HG03159 (cell line): ENCODE measurements around the gene WASL.

ENCODE experiments used
- ATAC-seq: cut with Tn5 transposase; IDR thresholded peaks from one replicate; pipeline ENCODE4 v1.9.1; 2021; ENCODE audit warnings: mild to moderate bottlenecking, moderate library complexity; ENCODE audit not compliant: unreplicated experiment

Gene WASL

GRCh38 chr7:123705211-123705901 lies 43.4 kb downstream of the WASL start:
- no peak for ATAC-seq

DNA sequence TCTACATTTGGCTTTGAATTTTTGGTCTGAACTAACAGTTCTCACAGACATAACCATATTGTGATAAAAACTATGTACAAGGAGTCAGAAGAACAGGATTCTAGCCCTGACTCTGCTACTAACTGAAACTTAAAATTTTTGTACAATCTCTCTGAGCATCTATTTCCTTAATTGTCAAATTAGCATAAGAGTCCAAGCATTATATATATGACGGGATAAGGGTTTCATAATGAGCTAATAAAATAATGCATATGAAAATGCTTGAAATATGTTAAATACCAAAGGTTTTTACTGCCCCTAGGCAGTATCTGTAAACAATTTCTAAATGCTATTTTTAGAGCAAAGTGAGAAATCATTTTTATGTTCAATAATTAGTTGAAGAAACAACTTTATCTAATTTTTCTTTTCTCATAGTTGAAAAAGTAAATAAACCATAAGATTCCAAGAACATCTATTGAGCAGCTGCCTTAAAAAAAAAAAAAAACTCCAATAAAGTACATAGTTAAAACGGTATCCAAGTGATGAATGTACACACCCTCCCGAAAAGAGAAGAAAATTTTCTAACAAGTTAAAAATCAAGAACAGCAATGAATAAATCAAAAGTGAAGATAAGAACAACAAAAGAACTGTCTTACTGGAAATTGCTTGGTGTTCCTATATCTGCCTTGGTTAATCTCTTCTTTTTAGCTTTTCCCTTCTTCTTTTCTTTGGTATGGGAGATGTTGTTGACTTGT lies 52.7 kb downstream of the WASL start:
- no peak for ATAC-seq

- ATAC-seq, result no peak
Measured at GRCh38 chr7:123692471-123692877, 56.3 kb downstream of the WASL start.

DNA sequence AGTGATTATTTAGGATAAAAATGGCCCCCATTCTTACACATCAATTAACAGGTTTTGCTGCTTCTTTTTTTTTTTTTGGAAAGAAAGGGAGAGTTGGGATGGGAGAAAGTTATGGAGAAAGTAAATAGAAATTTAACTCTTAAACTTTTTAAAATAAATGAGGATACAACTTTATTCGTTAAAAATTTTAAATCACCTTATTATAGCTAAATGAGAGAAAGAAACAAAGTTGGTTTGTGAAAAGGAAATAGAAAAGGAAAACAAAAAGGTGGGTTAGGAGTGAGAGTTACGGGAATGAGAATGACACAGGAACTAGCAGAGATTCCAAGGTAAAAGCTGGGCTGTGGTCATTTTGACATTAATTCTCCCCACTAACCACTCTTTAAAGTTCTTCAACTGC lies 58.3 kb downstream of the WASL start:
- no peak for ATAC-seq

DNA sequence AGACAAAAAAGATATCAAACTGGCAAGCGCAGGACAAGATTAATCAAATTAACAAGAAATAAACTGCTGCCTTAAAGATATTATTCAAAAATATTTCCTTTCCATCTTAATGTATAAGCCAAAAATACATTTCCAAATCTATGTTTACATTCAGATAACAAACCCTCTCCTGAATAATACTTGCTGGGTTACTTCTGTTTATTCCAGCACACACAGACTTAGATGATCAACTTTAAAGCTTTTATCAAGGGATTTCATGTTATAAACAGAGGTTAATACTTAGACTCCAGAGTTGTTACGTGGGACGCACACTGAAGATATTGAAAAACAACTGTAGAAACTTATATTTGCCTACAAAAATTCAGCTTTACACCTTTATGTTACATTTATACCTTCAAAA lies 59.6 kb downstream of the WASL start:
- ATAC-seq, result no peak

GRCh38 chr7:123687727-123688126 lies 61.1 kb downstream of the WASL start:
- ATAC-seq, result no peak

DNA sequence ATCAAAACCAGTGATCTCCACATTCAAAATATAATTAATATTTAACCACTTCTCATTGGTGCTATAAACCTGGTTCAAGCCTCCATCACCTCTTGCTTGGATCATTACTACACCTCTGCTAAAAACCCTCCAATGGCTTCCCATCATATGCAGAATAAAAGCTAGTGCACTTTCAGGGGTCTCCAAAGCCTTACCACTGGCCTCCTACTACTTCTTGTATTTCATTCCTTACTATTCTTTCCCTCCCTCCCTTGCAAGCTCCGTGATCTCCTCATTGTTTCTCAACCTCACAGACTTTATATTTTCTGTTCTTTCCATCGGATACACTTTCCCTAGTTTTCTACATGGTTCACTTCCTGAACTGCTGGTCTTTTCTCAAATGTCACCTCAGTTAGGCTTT lies 61.6 kb downstream of the WASL start:
- ATAC-seq, result no peak

DNA sequence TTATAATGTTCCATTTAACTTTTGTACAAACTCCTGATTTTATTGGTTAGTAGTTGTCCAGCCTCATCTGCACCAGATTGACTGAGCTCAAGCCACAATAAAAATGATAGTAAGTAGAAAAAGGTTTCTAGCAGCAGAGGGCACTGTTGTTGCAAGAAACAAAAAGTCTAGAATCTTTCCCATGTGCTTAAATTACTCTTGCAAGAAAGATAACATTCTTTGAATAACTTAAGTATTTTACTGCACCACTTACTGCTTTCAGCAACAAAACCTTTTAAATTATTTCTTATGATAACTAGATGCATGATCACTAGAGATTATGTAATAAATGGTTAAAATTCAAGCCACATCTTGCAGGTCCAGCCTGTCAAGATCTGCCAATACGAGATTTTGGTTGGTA lies 66.1 kb downstream of the WASL start:
- peak; percentile 73 for ATAC-seq

- ATAC-seq, result no peak
Measured at GRCh38 chr7:123681561-123681960, 67.2 kb downstream of the WASL start.

GRCh38 chr7:123680580-123680979 lies 68.2 kb downstream of the WASL start:
- ATAC-seq, result no peak

DNA sequence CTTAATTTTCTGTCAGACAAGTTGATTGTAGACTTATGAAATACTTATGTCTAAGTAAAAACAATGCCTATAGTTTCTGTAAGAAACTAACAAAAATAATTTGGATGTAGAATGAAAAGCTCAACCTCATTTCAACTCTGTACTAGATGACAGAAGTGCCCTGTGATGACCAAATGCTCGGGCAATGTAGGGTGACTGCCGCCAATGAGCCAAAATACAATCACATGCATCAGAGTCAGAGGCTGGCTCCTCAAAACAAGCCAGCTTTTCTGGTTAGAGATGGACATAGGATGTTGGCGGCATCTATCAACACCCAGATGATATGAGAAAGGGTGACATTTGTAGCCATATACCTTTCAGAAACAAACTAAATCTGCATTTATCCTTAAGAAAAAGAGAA lies 69.2 kb downstream of the WASL start:
- no peak for ATAC-seq

- no peak for ATAC-seq
Measured at GRCh38 chr7:123677061-123677715, 71.6 kb downstream of the WASL start.

DNA sequence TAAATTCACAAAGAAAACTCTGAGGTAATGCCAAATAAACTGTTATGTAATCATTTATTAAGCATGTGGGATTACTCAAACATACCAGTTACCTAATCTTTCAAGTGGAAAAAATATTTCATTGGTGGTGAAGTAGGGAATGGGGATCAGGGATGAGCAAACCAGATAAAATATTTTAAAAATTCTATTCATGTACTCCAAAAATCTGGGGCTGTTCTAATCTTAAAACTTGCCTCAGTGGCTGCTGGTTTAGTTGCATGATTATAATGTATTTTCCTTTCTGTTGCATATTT lies 73.7 kb downstream of the WASL start:
- no peak for ATAC-seq

GRCh38 chr7:123674399-123675180 lies 74.2 kb downstream of the WASL start:
- no peak for ATAC-seq

DNA sequence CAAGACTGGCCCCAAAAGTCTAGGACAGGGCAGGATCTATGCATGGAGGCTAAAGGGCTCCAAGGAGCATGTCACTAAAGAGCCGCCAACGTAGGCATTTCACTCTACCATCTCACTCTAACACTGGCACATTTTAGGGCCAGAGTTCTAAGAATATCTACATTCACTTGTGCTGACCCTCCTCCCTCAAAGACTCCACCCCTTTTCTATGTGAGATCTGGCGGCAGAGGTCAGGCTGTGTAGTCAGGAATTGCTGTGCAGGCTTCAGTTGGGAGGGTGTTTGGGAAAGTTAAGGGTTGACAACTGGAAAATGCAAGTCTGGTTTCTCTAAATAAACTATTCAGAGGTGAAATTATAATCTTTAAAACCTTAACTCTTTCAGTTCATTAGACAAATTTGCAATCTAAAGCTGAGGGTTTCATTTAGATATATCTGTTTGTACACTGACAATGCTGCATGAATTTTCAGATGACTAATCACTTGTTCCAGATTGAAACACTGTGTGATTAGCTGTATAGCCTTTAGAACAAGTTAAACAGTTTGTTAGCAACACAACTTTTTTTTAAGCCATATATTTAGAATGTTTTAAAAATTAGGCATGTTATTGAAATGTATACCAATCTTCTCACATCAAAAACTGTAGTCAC lies 74.9 kb downstream of the WASL start:
- no peak for ATAC-seq

- ATAC-seq, result no peak
Measured at GRCh38 chr7:123673137-123673732, 75.6 kb downstream of the WASL start.

- no peak for ATAC-seq
Measured at GRCh38 chr7:123669485-123669884, 79.3 kb downstream of the WASL start.

DNA sequence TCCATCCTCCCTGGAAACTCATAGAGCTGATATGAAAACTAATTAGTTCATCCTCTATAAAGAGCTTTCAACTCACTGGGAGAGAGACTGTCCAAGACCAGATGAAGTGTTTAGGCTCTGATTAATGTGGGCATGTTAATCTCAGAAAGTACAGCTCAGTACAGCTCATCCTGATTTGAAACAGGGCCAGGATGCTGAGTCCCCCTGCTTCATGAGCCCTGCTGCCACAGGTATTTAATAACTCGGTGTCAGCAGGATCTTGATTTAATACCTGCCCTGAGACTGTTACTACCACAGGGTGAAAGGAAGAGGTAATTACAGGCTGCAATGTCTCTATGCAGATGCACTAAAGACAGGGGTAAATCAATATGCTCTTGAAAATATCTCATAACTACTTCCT lies 82.3 kb downstream of the WASL start:
- ATAC-seq, result no peak

DNA sequence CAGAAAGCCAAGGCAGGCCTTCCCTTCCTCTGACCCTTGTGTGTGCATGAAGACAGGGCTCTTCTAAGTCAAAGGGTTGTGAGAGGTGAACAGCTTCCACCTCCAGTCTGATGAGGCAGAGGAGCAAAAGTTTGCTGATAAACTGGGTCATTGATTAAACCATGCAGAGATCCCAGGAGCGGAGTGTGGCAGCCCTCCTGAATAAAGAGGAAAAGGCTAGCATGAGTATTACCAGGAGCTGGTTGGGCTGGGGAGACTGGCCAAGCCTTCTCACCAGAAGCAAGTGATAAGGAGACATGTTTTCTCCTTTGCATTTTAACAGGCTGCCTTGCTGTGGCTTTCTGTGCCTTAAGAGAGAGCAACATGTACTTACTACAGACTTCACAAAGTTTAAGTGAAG lies 82.9 kb downstream of the WASL start:
- ATAC-seq, result no peak

GRCh38 chr7:123665157-123665556 lies 83.6 kb downstream of the WASL start:
- no peak for ATAC-seq

GRCh38 chr7:123663200-123663599 lies 85.6 kb downstream of the WASL start:
- ATAC-seq, result no peak
